ENCODE measurements around the gene KCNH1.

KCNH1 gene

GRCh38 chr1:210920716-210921694 is 212.9 kb downstream of the KCNH1 start:
- TF ChIP-seq GATA2 (IDR thresholded peaks at IDR 0.05; ENCODE audit: low read depth, low read length) (no peak), GATA3 (IDR thresholded peaks at IDR 0.05; ENCODE audit: low read depth, low read length) (no peak)

GRCh38 chr1:210920258-210920657 is 213.7 kb downstream of the KCNH1 start:
- no peak for TF ChIP-seq GATA2 (IDR thresholded peaks at IDR 0.05; ENCODE audit: low read depth, low read length)

- TF ChIP-seq GATA3 (IDR thresholded peaks at IDR 0.05; ENCODE audit: low read depth, low read length) = no peak
- no peak for TF ChIP-seq GATA2 (IDR thresholded peaks at IDR 0.05; ENCODE audit: low read depth, low read length)
These were observed 215.1 kb downstream of the KCNH1 start for GRCh38 chr1:210918893-210919292.

DNA sequence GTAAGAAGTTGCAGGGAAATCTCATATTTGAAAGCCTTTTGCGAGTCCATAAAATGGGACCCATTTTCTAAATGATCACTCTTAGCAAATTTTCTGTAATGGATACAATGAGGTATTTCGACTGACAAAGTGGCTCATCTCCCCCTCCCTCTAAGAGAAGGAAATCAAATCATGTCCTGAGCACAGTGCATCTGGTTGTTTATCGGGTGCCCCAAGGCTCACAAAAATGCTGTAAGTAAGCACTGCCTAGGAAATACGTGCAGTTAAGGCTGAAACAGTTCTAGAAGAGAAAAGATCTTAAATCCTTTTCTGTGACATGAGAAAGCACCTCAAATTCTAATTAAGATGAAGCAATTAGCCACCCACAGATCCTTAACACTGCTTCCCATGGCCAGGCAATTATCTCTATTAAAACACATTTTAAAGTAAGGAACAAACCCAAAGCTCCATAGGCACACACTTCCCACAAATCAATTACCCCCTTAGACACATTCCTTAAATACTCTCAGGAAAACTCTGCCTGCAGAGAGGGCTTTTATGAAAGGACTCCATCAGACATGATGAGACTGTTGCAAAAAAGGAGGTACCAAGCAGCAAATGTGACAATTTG is 216.3 kb downstream of the KCNH1 start:
- TF ChIP-seq GATA3 (IDR thresholded peaks at IDR 0.05; ENCODE audit: low read depth, low read length) = peak; percentile 40; the same call in 1 of the 2 replicates
- peak; percentile 73 for TF ChIP-seq GATA2 (IDR thresholded peaks at IDR 0.05; ENCODE audit: low read depth, low read length)

DNA sequence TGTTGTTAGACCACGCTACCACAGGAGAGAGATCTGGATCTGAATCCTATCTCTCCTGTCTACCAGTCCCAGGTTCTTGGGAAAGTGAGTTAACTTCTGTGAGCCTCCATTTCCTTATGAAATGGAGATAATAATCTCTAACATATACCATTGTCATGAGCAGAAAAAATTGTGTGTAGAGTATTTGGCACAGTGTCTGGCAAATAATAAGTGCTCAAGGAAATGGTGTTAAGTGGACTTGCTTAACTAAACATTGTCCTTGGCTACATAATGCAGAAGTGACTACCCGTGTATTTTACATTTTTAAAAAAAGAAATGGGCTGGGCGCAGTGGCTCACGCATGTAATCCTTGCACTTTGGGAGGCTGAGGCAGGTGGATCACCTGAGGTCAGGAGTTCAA is 217.4 kb downstream of the KCNH1 start:
- TF ChIP-seq GATA2 (IDR thresholded peaks at IDR 0.05; ENCODE audit: low read depth, low read length) (peak; percentile 18; the same call in 1 of the 2 replicates), GATA3 (IDR thresholded peaks at IDR 0.05; ENCODE audit: low read depth, low read length) (0 out of 2 replicates have a peak, but pooled peaks have one; percentile 12)

- TF ChIP-seq GATA2 (IDR thresholded peaks at IDR 0.05; ENCODE audit: low read depth, low read length) (no peak), GATA3 (IDR thresholded peaks at IDR 0.05; ENCODE audit: low read depth, low read length) (no peak)
These were observed 217.9 kb downstream of the KCNH1 start for GRCh38 chr1:210915890-210916507.

- TF ChIP-seq GATA2 (IDR thresholded peaks at IDR 0.05; ENCODE audit: low read depth, low read length) (no peak), GATA3 (IDR thresholded peaks at IDR 0.05; ENCODE audit: low read depth, low read length) (no peak)
These were observed 221.2 kb downstream of the KCNH1 start for GRCh38 chr1:210912752-210913151.

GRCh38 chr1:210910020-210910575 is 223.8 kb downstream of the KCNH1 start:
- TF ChIP-seq GATA2 (IDR thresholded peaks at IDR 0.05; ENCODE audit: low read depth, low read length) (peak; percentile 96), GATA3 (IDR thresholded peaks at IDR 0.05; ENCODE audit: low read depth, low read length) (peak; percentile 75)

- TF ChIP-seq GATA2 (IDR thresholded peaks at IDR 0.05; ENCODE audit: low read depth, low read length) = no peak
- TF ChIP-seq GATA3 (IDR thresholded peaks at IDR 0.05; ENCODE audit: low read depth, low read length) = no peak
These were observed 225.2 kb downstream of the KCNH1 start for GRCh38 chr1:210908791-210909190.

DNA sequence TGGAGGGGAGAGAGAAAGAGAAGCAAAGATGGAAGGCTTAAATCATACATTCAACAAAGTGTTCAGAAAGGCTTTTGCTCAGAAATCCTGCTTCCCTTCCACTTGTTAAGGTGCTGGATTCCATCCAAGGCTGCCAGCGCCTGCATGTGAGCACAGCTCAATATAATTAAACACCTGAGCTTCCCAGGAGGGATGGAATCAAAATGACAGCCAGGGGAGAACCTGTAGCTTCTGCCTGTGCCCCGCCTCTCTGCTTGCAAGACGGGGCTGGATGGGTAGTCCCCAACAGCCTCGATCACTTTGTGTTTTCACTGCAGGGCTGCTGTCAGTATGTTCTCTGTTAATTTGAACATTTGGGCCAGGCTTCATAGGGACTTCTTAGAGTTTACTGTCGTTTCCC is 225.7 kb downstream of the KCNH1 start:
- no peak for TF ChIP-seq GATA2 (IDR thresholded peaks at IDR 0.05; ENCODE audit: low read depth, low read length)
- TF ChIP-seq GATA3 (IDR thresholded peaks at IDR 0.05; ENCODE audit: low read depth, low read length) = no peak

GRCh38 chr1:210907251-210907805 is 226.6 kb downstream of the KCNH1 start:
- no peak for TF ChIP-seq GATA2 (IDR thresholded peaks at IDR 0.05; ENCODE audit: low read depth, low read length)
- TF ChIP-seq GATA3 (IDR thresholded peaks at IDR 0.05; ENCODE audit: low read depth, low read length) = no peak

DNA sequence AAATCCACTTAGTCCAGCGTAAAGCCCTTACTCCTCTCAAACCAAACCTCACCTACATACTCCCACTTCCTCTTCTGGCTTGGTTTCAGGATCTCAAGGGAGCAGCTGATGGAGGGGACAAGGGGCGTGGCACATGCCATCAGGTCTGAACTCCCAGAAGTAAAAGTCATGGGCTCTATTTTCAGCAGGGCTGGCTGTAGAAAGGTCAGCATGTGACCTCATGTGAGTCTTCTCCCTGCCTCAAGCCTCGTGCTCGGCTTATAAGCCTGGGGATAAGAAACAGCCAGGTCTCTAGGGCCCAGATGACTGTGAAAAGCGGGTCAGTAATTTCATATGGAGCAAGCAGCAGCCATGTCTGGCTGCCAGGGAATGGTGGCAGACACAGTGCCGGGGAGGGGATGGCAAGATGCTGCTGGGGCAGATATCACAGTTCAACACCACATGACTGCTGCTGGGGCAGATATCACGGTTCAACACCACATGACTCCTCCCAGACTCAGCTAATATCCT is 227.9 kb downstream of the KCNH1 start:
- TF ChIP-seq GATA3 (IDR thresholded peaks at IDR 0.05; ENCODE audit: low read depth, low read length) (no peak), GATA2 (IDR thresholded peaks at IDR 0.05; ENCODE audit: low read depth, low read length) (no peak)

- no peak for TF ChIP-seq GATA3 (IDR thresholded peaks at IDR 0.05; ENCODE audit: low read depth, low read length)
- no peak for TF ChIP-seq GATA2 (IDR thresholded peaks at IDR 0.05; ENCODE audit: low read depth, low read length)
These were observed 228.5 kb downstream of the KCNH1 start for GRCh38 chr1:210905365-210905904.
